ENCODE results near the gene RAB6B.

The RAB6B gene

GRCh38 chr3:133863911-133864310 is 31.8 kb downstream of the RAB6B start:
- in situ Hi-C loops (cut with HindIII; ENCODE audit: low sequenced_read_pairs): no loop called here

- in situ Hi-C loops (cut with HindIII; ENCODE audit: low sequenced_read_pairs): no loop called here
These were observed 33.5 kb downstream of the RAB6B start for GRCh38 chr3:133862161-133862560.

DNA sequence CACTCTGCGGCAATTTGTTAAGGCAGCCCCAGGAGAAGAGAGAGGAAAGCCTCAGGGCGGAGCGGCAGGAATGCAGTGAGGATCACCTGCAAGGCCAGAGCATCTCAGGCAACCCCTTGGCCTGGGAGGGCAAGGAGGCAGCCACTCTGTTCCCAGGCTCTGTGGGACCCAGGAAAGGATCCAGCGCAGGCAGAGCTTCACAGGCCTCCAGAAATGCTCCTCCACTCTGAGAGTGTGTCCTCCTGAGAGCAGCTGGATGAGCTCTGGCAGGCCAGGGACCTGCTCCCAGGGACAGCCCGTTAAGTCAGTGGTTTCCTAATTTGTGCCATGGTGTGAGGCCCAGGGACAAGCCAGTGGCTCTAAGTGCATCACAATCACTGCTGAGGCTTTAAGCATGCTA is 35.2 kb downstream of the RAB6B start:
- in situ Hi-C loops (cut with HindIII; ENCODE audit: low sequenced_read_pairs): no loop called here

- in situ Hi-C loops (cut with HindIII; ENCODE audit: low sequenced_read_pairs): no loop called here
These were observed 36.1 kb downstream of the RAB6B start for GRCh38 chr3:133859381-133860234.

DNA sequence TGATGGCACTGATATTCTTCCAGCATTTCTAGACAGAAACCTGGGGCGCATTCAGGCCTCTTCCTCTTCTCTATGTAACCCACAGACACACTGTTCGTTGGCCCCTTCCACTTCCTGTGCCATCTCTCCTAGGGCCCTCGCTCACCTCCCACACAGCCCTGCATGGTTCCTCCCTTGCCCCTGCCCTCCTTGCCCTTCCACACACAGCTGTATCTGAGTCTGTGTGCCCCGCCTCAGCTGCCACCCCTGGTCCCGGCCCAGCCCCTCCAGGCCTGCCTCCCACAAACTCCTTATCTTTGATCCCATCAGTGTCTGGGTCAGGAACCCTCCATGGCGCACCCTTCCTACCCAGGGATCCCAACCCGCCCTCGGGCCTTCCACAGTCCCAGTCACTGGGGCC is 37.9 kb downstream of the RAB6B start:
- in situ Hi-C loops (cut with HindIII; ENCODE audit: low sequenced_read_pairs): no loop called here

- in situ Hi-C loops (cut with HindIII; ENCODE audit: low sequenced_read_pairs): no loop called here
These were observed 39.4 kb downstream of the RAB6B start for GRCh38 chr3:133856316-133856715.

DNA sequence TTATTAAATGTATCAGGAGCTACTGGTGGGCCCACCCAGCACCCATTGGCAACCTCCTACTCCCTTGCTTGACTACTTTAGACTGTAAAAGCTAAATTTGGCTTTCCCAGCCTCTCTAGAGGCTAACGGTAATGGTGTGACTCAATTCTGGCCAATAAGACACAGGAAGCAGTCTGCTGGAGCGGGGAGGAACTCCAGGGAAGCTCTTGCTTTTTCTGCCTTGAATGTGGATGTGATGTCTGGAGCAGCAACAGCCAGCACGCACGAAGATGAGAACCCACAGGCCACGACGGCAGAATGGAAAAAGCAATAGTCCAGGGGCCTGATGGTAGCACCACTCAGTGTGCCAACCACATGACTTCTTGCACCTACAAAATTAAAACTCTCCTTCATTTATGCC is 39.9 kb downstream of the RAB6B start:
- in situ Hi-C loops (cut with HindIII; ENCODE audit: low sequenced_read_pairs): no loop called here

- in situ Hi-C loops (cut with HindIII; ENCODE audit: low sequenced_read_pairs): no loop called here
These were observed 40.7 kb downstream of the RAB6B start for GRCh38 chr3:133855002-133855370.

- in situ Hi-C loops (cut with HindIII; ENCODE audit: low sequenced_read_pairs): no loop called here
These were observed 41.2 kb downstream of the RAB6B start for GRCh38 chr3:133854264-133855001.

DNA sequence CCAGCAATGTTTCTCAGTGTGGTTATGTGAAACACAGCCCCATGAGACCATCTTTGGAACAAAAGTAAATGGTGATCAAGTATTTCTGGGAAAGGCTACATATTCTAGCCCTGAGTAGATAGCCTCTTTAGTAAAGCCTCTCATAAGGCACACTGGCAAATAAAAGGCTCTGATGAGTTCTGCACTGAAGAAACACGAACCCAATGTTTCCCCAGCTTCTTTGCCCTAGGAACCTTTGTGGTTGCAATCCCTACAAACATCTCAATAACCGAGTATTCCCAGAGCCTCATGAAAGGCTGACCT is 41.8 kb downstream of the RAB6B start:
- in situ Hi-C loops (cut with HindIII; ENCODE audit: low sequenced_read_pairs): no loop called here

DNA sequence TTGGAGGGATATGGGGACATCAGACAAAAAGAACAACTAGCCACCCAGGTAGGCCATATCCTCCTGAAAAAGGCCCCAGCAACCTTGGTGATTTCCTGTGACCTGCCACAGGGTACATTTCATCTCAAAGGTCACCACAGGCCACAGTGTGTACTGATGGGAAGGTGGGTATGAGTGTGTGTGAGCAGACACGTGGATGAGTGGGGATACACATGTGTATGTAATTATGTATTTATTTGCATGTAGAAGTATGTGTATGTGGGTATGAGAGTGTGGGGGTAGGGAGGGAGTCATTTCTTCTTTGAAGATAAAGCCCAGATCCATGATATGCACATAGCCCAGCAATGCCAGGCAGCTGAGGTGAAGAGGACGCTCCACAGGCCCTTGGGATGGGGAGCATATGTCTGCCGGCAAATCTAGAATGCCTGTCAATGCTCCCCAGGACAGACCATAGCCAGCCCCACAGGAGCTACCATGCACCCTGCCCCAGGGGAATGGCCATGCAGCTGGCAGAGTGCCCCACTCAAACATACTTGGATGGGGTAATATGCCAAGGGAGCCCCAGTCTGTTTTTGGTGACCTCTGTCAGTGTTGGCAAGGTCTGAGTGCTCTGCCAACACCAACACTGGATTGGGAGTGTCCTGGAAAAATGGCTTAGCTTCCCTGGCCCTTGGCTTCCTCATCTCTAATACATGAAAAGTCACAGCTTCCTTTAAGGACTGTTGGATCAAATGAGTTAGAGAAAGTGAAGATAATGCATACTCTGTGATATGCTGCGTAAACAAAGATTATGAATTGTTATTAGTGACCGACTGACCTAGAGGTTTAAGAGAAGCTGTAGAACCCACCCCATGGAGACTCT is 42.4 kb downstream of the RAB6B start:
- in situ Hi-C loops (cut with HindIII; ENCODE audit: low sequenced_read_pairs): no loop called here

- in situ Hi-C loops (cut with HindIII; ENCODE audit: low sequenced_read_pairs): no loop called here
These were observed 43.8 kb downstream of the RAB6B start for GRCh38 chr3:133851931-133852330.

- in situ Hi-C loops (cut with HindIII; ENCODE audit: low sequenced_read_pairs): no loop called here
These were observed 44.3 kb downstream of the RAB6B start for GRCh38 chr3:133851266-133851906.

DNA sequence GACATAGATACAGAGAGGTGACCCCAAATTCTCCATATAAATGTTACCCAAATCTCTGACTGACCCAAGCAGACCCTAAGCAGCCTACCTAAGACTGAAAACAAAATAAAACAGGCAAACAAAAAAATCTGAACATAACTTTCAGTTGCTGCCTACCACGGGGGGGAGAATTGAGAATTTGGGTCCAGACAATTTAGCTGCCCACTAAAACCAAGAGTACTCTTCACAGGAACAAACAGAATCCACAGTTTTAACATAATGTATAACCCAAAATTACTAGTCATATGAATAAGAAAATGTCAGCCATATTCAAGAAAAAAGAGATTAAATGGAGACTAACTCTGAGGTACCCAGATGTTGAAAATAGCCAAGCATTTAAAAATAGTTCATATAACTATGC is 45.6 kb downstream of the RAB6B start:
- in situ Hi-C loops (cut with HindIII; ENCODE audit: low sequenced_read_pairs): no loop called here

DNA sequence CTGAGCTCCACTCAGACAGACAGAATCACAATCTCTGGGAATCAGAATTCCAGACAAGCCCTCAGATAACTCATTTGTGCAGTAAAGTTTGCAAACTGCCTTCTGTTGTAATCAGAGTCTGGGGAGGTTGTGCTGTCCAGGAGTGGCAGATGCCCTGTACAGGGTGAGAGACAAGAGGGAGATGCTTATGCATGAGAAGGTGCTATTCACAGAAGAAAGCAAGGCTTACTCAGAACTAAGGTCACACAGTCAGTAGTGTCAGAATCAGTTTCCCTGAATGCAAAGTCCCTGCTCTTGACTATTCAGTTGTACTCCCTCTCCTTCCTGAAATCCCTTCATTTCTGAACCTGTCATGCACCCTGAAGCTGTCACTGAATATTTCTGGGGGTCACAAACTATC is 46.3 kb downstream of the RAB6B start:
- in situ Hi-C loops (cut with HindIII; ENCODE audit: low sequenced_read_pairs): no loop called here

GRCh38 chr3:133845127-133845526 is 50.6 kb downstream of the RAB6B start:
- in situ Hi-C loops (cut with HindIII; ENCODE audit: low sequenced_read_pairs): no loop called here

DNA sequence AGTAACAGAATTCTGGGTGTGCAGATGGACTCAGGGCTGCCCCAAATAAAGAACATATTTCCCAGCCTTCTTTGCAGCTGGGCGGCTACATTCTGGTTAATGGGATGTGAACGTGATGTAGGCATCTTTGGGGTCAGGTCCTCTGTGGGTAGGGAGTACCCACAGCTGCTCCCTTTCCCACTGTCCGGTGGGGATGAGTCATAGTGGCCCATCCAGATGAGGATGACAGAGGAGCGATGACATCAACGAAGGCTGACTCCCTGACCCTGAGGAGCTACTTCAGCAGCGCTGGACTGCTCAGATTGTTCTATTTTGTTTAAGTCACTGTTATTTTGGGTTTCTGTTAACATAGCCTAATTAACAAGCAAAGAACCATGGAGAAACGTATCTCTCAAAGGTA is 52.0 kb downstream of the RAB6B start:
- in situ Hi-C loops (cut with HindIII; ENCODE audit: low sequenced_read_pairs): no loop called here

GRCh38 chr3:133842158-133842557 is 53.5 kb downstream of the RAB6B start:
- in situ Hi-C loops (cut with HindIII; ENCODE audit: low sequenced_read_pairs): no loop called here

DNA sequence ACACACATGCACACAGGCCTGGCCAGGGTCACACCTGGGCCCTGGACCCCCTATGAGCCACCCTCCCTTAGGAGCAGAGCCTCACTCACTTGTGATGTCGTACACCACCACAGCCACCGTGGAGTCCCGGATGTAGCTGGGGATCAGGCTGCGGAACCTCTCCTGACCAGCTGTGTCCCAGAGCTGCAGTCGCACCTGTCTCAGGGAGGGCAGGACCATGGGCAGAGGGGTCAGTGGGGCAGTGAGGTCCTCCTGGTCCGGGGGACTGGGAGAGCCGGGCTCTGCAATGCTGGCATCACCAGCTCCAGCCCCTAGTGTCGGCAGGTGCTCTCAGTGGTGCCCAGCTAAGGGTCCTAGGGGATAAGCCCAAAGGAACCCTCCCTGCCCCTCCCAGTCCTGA is 54.5 kb downstream of the RAB6B start:
- in situ Hi-C loops (cut with HindIII; ENCODE audit: low sequenced_read_pairs): no loop called here

GRCh38 chr3:133840767-133841166 is 54.9 kb downstream of the RAB6B start:
- in situ Hi-C loops (cut with HindIII; ENCODE audit: low sequenced_read_pairs): no loop called here

GRCh38 chr3:133840055-133840737 is 55.5 kb downstream of the RAB6B start:
- in situ Hi-C loops (cut with HindIII; ENCODE audit: low sequenced_read_pairs): no loop called here
